VCaP (cell line): ENCODE data around the gene SEC16A.

ENCODE experiments used
- H3K27ac ChIP-seq: fragments of 450-650 bp; 2 replicates; pipeline ENCODE4 v1.5.1; 2017
- TF ChIP-seq, protein P1 (sequence below): fragments of 450-650 bp; conservative IDR thresholded peaks from 2 replicates; pipeline ENCODE4 v1.5.1; 2017; ENCODE audit warnings: mild to moderate bottlenecking, moderate library complexity

SEC16A gene

DNA sequence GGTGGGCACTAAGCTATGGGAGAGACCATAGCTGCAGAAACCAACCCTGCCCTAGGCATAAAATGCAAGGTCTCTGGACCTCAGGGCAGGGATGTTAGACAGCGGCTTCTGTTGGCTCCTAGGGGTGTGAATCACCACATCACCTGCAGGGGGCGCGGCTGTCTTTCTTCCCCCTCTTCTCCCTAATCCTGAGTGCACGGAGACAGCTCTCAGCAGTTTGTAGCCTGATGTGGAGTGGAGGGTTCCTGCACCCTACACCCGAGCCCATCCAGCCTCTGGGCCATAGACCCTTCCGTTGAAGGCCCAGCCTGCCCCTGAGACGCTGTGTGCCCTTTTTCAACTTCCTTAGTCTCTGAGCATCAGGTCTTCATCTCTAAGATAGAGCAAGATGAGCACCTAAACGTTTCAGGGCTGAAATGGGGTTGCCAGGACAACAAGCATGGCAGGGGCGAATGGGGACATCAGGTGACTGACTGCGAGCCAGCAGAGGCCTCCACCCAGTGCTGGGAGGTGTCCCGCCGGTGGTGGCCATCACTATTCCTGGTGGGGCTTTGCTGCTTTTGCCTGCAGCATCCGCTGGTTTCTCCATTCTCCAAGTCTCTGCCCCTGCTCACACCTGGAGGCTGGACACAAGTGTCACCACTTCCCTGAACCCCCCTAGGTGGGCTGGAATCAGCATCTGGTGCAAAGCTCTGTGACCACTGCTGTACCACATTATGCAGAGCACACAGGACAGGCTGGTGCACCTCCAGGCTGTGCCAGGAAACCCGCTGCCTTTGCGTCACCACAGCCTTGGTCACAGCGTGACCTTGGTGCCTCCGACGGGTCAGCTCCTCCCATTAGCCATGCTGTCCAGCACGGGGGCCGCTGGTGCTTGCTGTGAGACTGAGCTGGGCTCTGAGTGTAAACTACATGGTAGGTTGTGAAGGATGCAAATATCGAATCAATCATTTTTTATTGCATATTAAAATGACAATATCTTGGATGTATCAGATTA lies 2.5 kb upstream of the SEC16A start:
- peak overlapping the region; percentile 100 for H3K27ac ChIP-seq
- TF ChIP-seq, protein P1, sequence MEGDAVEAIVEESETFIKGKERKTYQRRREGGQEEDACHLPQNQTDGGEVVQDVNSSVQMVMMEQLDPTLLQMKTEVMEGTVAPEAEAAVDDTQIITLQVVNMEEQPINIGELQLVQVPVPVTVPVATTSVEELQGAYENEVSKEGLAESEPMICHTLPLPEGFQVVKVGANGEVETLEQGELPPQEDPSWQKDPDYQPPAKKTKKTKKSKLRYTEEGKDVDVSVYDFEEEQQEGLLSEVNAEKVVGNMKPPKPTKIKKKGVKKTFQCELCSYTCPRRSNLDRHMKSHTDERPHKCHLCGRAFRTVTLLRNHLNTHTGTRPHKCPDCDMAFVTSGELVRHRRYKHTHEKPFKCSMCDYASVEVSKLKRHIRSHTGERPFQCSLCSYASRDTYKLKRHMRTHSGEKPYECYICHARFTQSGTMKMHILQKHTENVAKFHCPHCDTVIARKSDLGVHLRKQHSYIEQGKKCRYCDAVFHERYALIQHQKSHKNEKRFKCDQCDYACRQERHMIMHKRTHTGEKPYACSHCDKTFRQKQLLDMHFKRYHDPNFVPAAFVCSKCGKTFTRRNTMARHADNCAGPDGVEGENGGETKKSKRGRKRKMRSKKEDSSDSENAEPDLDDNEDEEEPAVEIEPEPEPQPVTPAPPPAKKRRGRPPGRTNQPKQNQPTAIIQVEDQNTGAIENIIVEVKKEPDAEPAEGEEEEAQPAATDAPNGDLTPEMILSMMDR: peak; percentile 96

DNA sequence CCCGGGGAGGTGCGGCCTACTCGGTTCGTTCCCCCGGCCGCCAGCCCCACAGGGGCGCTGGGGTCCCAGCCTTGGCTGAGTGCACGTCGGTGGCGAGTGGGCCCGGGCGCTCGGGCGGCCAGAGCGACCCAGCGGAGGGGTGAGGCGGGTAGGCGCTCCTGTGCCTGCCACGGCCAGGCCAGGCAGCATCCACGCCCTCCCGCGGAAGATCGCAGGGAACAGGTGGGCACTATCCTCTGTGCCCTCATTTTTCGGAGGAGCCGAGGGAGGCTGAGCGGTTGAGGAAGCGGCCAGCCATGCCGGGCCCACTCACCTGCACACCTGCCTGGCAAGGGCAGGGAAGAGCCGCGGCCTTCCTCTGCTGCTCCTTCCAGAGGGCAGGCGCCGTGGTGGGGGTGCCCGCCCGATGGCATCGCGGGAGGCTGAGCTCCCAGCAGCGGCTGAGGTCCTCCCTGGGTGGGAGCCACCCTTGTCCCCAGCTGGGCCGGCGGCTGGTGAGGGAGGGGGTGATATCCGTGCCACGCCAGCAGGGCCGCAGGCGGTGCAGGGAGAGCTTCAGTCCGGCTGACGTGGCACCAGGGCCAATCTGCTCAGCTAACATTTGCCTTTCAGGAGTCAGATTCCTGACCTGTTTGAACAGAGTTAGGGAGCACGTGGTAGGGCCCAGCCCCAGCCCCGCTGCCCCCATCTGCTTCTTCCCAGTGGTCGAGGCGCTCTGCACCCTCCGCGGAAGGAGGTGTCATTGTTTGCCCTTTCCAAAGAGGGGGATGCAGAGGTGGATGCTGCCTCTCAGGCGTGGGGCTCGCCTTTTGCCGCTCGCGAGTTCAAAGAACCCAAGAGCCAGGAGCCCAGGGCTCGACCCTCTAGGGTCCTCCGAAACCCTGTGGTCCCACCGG lies 1.6 kb upstream of the SEC16A start:
- TF ChIP-seq, protein P1: no peak
- H3K27ac ChIP-seq: peak overlapping the region; percentile 100

DNA sequence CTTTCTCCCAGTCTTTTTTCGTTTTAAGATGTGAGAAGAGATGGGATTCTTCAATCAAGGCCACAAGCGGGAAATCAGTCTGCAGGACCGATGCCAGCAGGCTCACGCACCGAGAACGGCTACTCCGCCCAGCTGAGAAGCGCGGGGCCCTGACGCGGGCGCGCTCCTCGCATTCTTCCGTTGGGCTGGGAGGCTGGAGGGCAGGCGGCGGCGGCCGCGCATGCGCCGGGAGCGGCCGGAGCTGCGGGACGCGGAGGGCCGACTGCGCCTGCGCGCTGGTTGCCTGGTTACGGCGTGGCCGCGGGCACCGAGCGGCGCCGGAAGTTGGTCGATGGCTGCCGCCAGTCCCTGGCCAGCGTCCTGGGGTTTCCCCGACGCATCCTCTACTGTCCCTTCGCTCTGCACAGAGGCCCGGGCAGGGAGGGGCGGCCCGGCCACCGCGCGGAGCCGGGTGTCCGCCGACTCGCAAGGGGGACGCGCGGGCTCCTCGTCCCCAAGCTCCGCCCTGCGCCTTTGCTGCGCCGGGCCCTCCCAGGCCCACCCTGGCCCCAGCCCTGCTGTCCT lies 831 bp upstream of the SEC16A start:
- TF ChIP-seq, protein P1: no peak
- H3K27ac ChIP-seq: peak overlapping the region; percentile 100

DNA sequence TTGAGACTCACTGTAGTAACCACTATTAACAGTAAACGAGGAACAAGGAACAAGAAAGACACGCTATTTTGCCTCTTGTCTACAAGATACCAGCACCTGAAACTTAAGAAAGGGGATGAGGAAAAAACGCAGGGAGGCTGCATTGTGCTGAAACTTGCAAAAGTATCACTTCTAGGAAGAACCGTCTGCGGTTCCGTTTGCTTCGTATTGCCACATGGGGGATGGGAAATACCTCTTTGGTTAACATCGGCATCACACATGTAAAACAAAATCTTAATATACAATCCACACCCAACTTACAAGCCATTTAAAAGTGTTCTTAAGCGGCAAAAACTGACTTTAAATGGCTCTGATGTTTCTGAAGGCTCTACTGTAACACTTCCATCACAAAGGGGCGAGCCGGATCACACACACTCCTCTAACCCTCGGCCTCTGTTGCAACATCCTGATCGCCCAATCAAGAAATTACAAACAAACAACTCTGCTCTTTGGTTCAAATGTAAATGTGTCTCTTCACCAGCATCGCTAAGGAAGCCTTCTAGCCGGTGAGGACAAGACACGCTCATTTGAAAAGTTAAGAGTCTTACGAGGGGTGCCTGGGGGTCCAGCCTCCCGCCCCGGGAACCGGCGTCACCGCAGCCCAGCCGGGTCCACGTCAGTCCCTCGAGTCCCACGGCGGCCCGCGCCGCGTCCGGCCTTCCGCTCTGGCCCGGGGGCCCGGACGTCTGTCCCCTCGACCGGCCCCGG lies 621 bp downstream of the SEC16A start:
- TF ChIP-seq, protein P1: no peak
- H3K27ac ChIP-seq: peak overlapping the region; percentile 100

DNA sequence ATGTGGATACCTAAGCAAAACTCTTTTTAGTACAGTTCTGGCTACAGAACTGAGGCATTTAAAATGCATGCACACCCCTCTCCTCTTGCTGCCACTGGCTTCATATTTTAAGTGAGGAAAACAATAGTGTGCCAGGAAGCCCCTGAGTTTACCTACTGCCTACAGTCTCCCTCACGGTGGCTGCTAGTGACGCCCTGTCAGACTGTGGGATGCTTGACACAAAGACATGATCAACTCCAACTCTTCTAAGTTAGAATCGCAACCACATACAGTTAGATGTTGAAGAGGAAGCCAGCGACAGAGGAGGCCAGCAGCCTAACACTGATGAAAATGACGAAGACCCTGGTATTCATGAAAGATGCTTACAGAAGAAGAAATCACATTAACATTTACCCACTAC lies 1.3 kb downstream of the SEC16A start:
- peak overlapping the region; percentile 100 for H3K27ac ChIP-seq
- TF ChIP-seq, protein P1: no peak

DNA sequence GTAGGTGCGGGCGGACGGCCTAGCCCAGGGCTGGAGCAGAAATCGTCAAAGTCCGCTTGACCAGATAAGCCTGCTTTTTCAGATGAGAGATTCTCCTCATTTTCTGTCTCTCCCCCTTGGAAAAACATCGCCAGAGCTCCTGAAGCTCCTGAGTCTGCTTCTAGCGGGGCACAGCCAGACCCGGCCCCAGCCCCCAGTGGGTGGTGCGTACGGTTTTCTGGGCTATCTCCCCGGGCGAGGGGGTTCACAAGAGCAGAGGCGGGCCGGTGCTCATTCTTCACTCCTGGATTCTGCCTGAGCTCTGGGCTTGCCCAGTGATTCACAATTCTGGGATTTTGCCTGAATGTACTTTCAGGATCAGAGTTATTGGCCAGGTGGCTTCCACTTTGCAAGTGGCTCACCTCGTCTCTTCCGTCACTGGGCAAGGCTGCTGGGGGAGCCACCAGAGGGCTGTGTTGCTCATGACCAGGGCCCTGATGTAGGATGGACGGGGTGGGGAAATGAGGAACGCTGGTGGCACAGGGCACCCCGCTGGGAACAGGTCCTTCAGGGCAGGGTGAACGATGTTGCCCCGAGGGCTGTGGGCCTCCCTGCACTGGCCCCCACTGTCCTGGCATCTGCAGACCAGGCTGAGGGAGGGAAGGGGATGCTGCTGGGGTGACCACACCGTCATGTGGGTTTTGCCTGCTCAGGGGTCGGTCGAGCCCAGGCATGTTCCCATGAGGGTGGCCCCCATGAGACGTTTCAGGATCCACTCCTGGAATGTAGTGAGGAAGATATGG lies 6.3 kb downstream of the SEC16A start:
- TF ChIP-seq, protein P1: no peak
- no peak overlapping the region; the same call in 1 of the 2 replicates for H3K27ac ChIP-seq
